Karpas-422 (cell line): ENCODE results near the gene INF2. TPM values are rescaled to one million over a fixed set of nuclear protein-coding genes. Genes with fewer than 3 reads are reported as not detected.

Experiments
- DNase-seq: peaks from one replicate; pipeline ENCODE4 v3.0.0-alpha.2; 2015
- H2AFZ ChIP-seq: fragments of 200-600 bp; sonication (generic); 2 replicates; pipeline ENCODE4 v1.6.1; 2014; ENCODE audit warnings: antibody characterized with exemption, low read length, mixed read lengths
- H3K27ac ChIP-seq: fragments of 200-600 bp; sonication (generic); 2 replicates; pipeline ENCODE4 v1.5.1; 2014; ENCODE audit warnings: mild to moderate bottlenecking, low read length, moderate library complexity
- H3K27me3 ChIP-seq: fragments of 200-600 bp; sonication (generic); 2 replicates; pipeline ENCODE4 v1.6.1; 2014; ENCODE audit warnings: low read length, mixed read lengths
- H3K36me3 ChIP-seq: fragments of 200-600 bp; sonication (generic); 2 replicates; pipeline ENCODE4 v1.6.1; 2014; ENCODE audit warnings: low read length, mixed read lengths; ENCODE audit not compliant: insufficient read depth
- H3K4me1 ChIP-seq: fragments of 200-600 bp; sonication (generic); 2 replicates; pipeline ENCODE4 v1.6.1; 2014; ENCODE audit warnings: mild to moderate bottlenecking, low read length, mixed read lengths
- H3K4me2 ChIP-seq: fragments of 200-600 bp; sonication (generic); 2 replicates; pipeline ENCODE4 v1.6.1; 2014; ENCODE audit warnings: low read length, low read depth, mild to moderate bottlenecking; ENCODE audit not compliant: poor library complexity, severe bottlenecking
- H3K4me3 ChIP-seq: fragments of 200-600 bp; sonication (generic); 2 replicates; pipeline ENCODE4 v1.5.1; 2014; ENCODE audit warnings: mild to moderate bottlenecking, antibody characterized with exemption, low read length, mixed read lengths
- H3K79me2 ChIP-seq: fragments of 200-600 bp; sonication (generic); 2 replicates; pipeline ENCODE4 v1.6.1; 2014; ENCODE audit warnings: mild to moderate bottlenecking, low read length, mixed read lengths
- H3K9ac ChIP-seq: fragments of 200-600 bp; sonication (generic); 2 replicates; pipeline ENCODE4 v1.6.0; 2014; ENCODE audit warnings: low read length
- H3K9me2 ChIP-seq: fragments of 200-600 bp; sonication (generic), shearing (Covaris generic); replicated peaks from 2 replicates; pipeline ENCODE4 v1.6.0; 2014; ENCODE audit warnings: mild to moderate bottlenecking, low read length, moderate library complexity; ENCODE audit not compliant: insufficient read depth
- H3K9me3 ChIP-seq: fragments of 300-700, 200-600 bp; sonication (generic); 2 replicates; pipeline ENCODE4 v1.6.1; 2014; ENCODE audit warnings: low read length, mixed read lengths
- H4K20me1 ChIP-seq: fragments of 200-600 bp; sonication (generic); 2 replicates; pipeline ENCODE4 v1.6.1; 2014; ENCODE audit warnings: mild to moderate bottlenecking, antibody characterized with exemption, low read length, low read depth; ENCODE audit not compliant: insufficient read depth
- total RNA-seq: library from RNA; depleted of rRNA; stranded (reverse); fragments of >200 nt; shearing (Covaris generic); gene quantifications from 2 replicates; pipeline ENCODE4 v1.2.3, GENCODE V29; 2014; ENCODE audit warnings: low replicate concordance

Gene INF2
- total RNA-seq, 1 experiment from 2014 or later, result 4.4 TPM

GRCh38 chr14:104717646-104718045 lies 28.2 kb downstream of the INF2 start:
- Histone ChIP-seq H3K9me3 (no peaks in the 10 kb centered on the region), H2AFZ (no peak overlapping the region), H3K9ac (no peak overlapping the region), H3K4me2 (no peak overlapping the region), H4K20me1 (0 out of 2 replicates have a peak, but pooled peaks cover 4% of the 10 kb centered on the region), H3K27me3 (no peaks in the 10 kb centered on the region), H3K36me3 (no peaks in the 10 kb centered on the region), H3K79me2 (no peaks in the 10 kb centered on the region), H3K4me3 (no peak overlapping the region), H3K27ac (no peak overlapping the region), H3K4me1 (no peaks in the 10 kb centered on the region), H3K9me2 (no peaks in the 10 kb centered on the region)
- DNase-seq, result no peak

- H3K27ac ChIP-seq, result no peak overlapping the region
- H4K20me1 ChIP-seq, result 0 out of 2 replicates have a peak, but pooled peaks cover 1% of the 10 kb centered on the region
- no peaks in the 10 kb centered on the region for H3K36me3 ChIP-seq
- H3K4me3 ChIP-seq, result no peak overlapping the region
- no peaks in the 10 kb centered on the region for H3K27me3 ChIP-seq
- no peaks in the 10 kb centered on the region for H3K79me2 ChIP-seq
- no peaks in the 10 kb centered on the region for H3K9me2 ChIP-seq
- no peaks in the 10 kb centered on the region for H3K4me1 ChIP-seq
- DNase-seq, result no peak
- H3K9me3 ChIP-seq, result no peaks in the 10 kb centered on the region
- no peak overlapping the region for H2AFZ ChIP-seq
- H3K4me2 ChIP-seq, result no peak overlapping the region
- H3K9ac ChIP-seq, result no peak overlapping the region
These were observed 28.7 kb downstream of the INF2 start for GRCh38 chr14:104718147-104718546.

GRCh38 chr14:104718871-104719270 lies 29.5 kb downstream of the INF2 start:
- Histone ChIP-seq H3K79me2 (no peaks in the 10 kb centered on the region), H3K9ac (no peak overlapping the region)

GRCh38 chr14:104719343-104719742 lies 29.9 kb downstream of the INF2 start:
- no peaks in the 10 kb centered on the region for H3K27me3 ChIP-seq
- DNase-seq, result no peak
- H3K4me1 ChIP-seq, result peaks cover 8% of the 10 kb centered on the region
- no peak overlapping the region for H3K27ac ChIP-seq
- H3K9ac ChIP-seq, result no peak overlapping the region
- no peaks in the 10 kb centered on the region for H3K36me3 ChIP-seq
- H4K20me1 ChIP-seq, result no peaks in the 10 kb centered on the region
- H3K4me2 ChIP-seq, result no peak overlapping the region
- H3K9me2 ChIP-seq, result no peaks in the 10 kb centered on the region
- no peaks in the 10 kb centered on the region for H3K9me3 ChIP-seq
- no peak overlapping the region for H2AFZ ChIP-seq
- no peak overlapping the region for H3K4me3 ChIP-seq
- H3K79me2 ChIP-seq, result no peaks in the 10 kb centered on the region

More at GRCh38 chr14:104718871-104719270, 29.5 kb downstream of the INF2 start:
- Histone ChIP-seq H3K27me3 (no peaks in the 10 kb centered on the region), H3K9me2 (no peaks in the 10 kb centered on the region), H4K20me1 (no peaks in the 10 kb centered on the region), H3K27ac (no peak overlapping the region), H3K36me3 (no peaks in the 10 kb centered on the region), H3K4me2 (no peak overlapping the region), H3K4me3 (no peak overlapping the region), H2AFZ (no peak overlapping the region), H3K9me3 (no peaks in the 10 kb centered on the region), H3K4me1 (peaks cover 5% of the 10 kb centered on the region)
- no peak for DNase-seq

DNA sequence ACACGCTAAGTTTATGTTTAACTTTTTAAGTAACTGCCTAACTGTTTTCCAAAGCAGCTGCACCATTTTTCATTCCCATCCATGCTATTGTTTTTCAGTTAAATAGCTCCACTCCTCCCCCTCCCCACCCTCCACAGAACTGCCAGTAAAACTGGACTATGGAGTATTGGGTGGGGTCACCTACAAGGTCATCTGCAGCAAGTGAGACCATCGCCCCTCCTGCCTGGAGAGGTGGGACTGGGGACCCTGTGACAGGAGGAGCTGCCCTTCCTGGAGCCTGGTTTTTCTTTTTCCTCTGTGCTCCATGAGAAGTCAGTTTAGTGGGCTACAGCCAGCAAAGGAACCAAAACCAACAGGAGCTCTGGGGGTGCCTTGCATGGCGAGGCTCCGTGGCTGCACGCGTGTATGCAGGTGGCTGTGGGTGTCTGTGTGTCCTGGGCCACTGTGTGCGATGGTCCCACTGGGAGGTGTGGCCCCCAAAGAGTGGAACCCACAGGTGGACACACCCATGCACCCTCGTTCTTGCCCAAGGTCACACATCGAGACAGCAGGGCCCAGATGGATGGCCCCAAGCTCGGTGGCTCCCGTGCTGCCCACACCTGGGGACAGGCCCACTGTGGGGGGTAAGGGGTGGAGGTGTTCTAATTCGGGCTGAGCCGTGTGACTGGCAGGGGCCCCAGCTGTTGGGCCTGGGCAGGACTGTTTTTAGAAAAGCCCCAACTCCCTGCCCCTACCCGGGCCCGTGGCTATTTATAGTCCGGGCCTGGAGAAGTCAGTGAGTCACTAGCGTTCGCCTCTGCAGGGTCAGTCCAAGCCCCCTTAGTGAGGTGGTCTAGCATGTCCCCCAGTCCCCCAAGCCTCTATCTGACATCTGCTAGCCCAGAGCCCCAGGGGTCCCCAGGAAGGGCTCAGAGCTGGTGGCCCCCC lies 32.4 kb downstream of the INF2 start:
- H2AFZ ChIP-seq, result no peak overlapping the region
- no peak overlapping the region for H3K4me3 ChIP-seq
- H3K4me2 ChIP-seq, result no peak overlapping the region
- H3K9ac ChIP-seq, result no peak overlapping the region
- H3K4me1 ChIP-seq, result peaks cover 16% of the 10 kb centered on the region
- no peaks in the 10 kb centered on the region; the same call in 1 of the 2 replicates for H4K20me1 ChIP-seq
- no peaks in the 10 kb centered on the region for H3K9me2 ChIP-seq
- no peaks in the 10 kb centered on the region for H3K36me3 ChIP-seq
- no peaks in the 10 kb centered on the region for H3K79me2 ChIP-seq
- H3K27ac ChIP-seq, result no peak overlapping the region
- H3K9me3 ChIP-seq, result no peaks in the 10 kb centered on the region
- H3K27me3 ChIP-seq, result no peaks in the 10 kb centered on the region
- no peak for DNase-seq

DNA sequence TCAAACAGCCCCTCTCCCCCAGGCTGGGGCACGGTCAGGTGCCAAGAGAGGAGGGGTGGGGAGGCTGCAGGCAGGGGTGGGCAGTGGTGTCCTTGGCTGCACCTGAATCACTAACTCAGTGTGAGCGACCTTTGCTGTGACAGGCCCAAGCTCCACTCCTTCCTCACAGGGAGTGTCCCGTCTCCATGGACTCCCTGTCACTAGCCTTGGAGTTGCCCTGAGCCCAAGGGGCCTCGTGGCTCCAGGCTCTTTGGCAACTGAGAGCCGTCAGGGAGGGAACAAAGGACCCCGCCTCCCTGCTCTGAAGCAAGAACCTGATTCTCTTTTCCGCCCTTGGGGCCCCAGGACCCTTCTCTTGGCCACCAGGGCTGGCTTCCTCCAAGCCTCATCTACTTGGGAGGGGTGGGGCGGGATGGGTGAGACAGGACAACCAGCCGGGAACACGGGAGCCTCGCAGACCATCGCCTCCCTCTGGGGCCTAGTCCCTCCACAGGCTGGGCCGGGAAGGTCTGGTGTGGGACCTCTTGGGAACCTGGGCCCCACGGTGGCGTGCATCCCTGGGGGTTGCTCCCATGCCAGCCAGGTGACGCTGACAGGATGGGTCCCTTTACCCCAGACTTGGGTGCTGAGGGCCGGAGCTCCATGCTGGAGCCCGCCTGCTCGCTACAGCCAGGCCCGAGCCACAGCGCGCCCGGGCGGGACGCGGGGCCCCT lies 33.7 kb downstream of the INF2 start:
- H2AFZ ChIP-seq, result no peak overlapping the region
- no peaks in the 10 kb centered on the region for H3K27me3 ChIP-seq
- H4K20me1 ChIP-seq, result peaks cover 4% of the 10 kb centered on the region; the same call in 1 of the 2 replicates
- H3K9me3 ChIP-seq, result no peaks in the 10 kb centered on the region
- no peaks in the 10 kb centered on the region for H3K36me3 ChIP-seq
- no peak overlapping the region for H3K4me3 ChIP-seq
- H3K4me2 ChIP-seq, result peak overlapping the region; percentile 89
- no peak overlapping the region for H3K9ac ChIP-seq
- H3K4me1 ChIP-seq, result peaks cover 16% of the 10 kb centered on the region
- no peak overlapping the region for H3K27ac ChIP-seq
- no peaks in the 10 kb centered on the region for H3K79me2 ChIP-seq
- no peak for DNase-seq
- H3K9me2 ChIP-seq, result no peaks in the 10 kb centered on the region

GRCh38 chr14:104723651-104724406 lies 34.4 kb downstream of the INF2 start, which contains the start of gene ADSS1:
Gene ADSS1 (plus strand): TSS chr14:104724229. CDS start chr14:104724271, 42 bp downstream.
- peak; percentile 87 for DNase-seq
- H3K4me2 ChIP-seq, result peak within 1 kb of the TSS; percentile 89
- no peaks in the 10 kb centered on the region for H3K9me3 ChIP-seq
- H3K4me3 ChIP-seq, result peak within 1 kb of the TSS; percentile 75
- no peaks in the 10 kb centered on the region for H3K27me3 ChIP-seq
- H3K36me3 ChIP-seq, result no peaks in the 10 kb centered on the region
- no peak within 1 kb of the TSS for H3K27ac ChIP-seq
- peak within 1 kb of the TSS; percentile 71 for H3K9ac ChIP-seq
- no peaks in the 10 kb centered on the region for H3K9me2 ChIP-seq
- H2AFZ ChIP-seq, result peak within 1 kb of the TSS; percentile 72; the same call in 1 of the 2 replicates
- peaks cover 16% of the 10 kb centered on the region for H3K4me1 ChIP-seq
- H4K20me1 ChIP-seq, result peaks cover 4% of the 10 kb centered on the region; the same call in 1 of the 2 replicates
- no peaks in the 10 kb centered on the region for H3K79me2 ChIP-seq
